ENCODE measurements around the gene KCTD8.

DNA sequence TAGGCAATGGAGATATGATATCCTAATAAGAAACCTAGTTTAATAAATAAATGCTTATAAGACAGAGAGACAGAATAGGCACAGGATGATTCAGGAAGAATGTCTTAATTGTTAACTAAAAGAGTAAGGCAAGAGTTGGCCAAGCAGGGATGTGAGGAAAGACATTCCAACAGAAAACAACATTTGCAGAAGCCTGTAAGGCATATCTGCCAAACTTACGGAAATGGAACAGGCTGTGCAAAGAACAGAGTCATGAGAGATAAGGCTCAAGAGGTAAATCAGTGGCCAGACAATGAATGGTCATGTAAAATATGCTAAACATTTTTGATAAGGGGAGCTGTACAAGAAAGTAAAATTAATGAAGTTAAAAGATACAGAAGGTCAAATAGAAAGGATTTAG is 134.9 kb downstream of the KCTD8 start:
- TF ChIP-seq GATA2 (IDR thresholded peaks at IDR 0.05; ENCODE audit: low read depth, low read length) (no peak), GATA3 (IDR thresholded peaks at IDR 0.05; ENCODE audit: low read depth, low read length) (no peak)

Measured in SH-SY5Y (cell line).